GM12878 (cell line): ENCODE data around the gene CFAP61. TPM values are rescaled to one million over a fixed set of nuclear protein-coding genes. Genes with fewer than 3 reads are reported as not detected.

Source experiments
- ATAC-seq: fragments of 200-7000 bp; cut with Tn5 transposase; 3 replicates; pipeline ENCODE4 v1.9.1; 2020; ENCODE audit warnings: mild to moderate bottlenecking, moderate library complexity
- BruUV-seq: library from RNA; stranded (reverse); fragments of 400-500 nt; replicated peaks from 2 replicates; lab custom pipeline; 2021; lab: Mats Ljungman, UMichigan
- CTCF ChIA-PET: fragments of 300-600 bp; sonication (Branson Sonifier 250); formaldehyde crosslinking; extraction: SDS; loops from one replicate; lab custom pipeline; 2021; ENCODE audit warnings: inconsistent platforms; lab: Yijun Ruan, JAX
- POLR2A ChIA-PET: fragments of 350-600 bp; formaldehyde crosslinking; extraction: SDS; loops from one replicate; lab custom pipeline; 2021; ENCODE audit warnings: inconsistent platforms; lab: Charles Lee
- RAD21 ChIA-PET: fragments of 300-600 bp; sonication (Branson Sonifier 250); formaldehyde crosslinking; loops from one replicate; lab custom pipeline; 2023; ENCODE audit warnings: antibody characterized with exemption; ENCODE audit not compliant: unreplicated experiment; lab: Charles Lee
- SMC1A ChIA-PET: fragments of 300-600 bp; sonication (Branson Sonifier 250); formaldehyde crosslinking; loops from one replicate; lab custom pipeline; 2023; ENCODE audit not compliant: unreplicated experiment, uncharacterized antibody; lab: Charles Lee
- DNase-seq: peaks from one replicate; pipeline ENCODE4 v3.0.0-alpha.2; 2011; ENCODE audit warnings: low read depth, low spot score
- FAIRE-seq: peaks from 3 replicates; lab custom pipeline; 2011; peaks lifted over from hg19 to GRCh38; lab: Jason Lieb, UNC
- H2AFZ ChIP-seq: 2 replicates; pipeline ENCODE4 v1.6.0; 2011; ENCODE audit warnings: low read depth, low read length, control low read depth; ENCODE audit not compliant: control insufficient read depth
- H3K27ac ChIP-seq: 2 replicates; pipeline ENCODE4 v1.5.1; 2011; ENCODE audit warnings: control low read depth; ENCODE audit not compliant: control insufficient read depth, insufficient read depth
- H3K27me3 ChIP-seq, 2 experiments: replicated peaks in 1 of 2; 2 replicates each; pipeline versions ENCODE4 v1.6.0 to v1.6.1; 2011; ENCODE audit warnings: low read length in 1 of 2; ENCODE audit not compliant: control insufficient read depth in 2 of 2, insufficient read depth in 2 of 2
- H3K36me3 ChIP-seq, 2 experiments: 2 replicates each; pipeline ENCODE4 v1.5.1; 2011; ENCODE audit warnings: low read length in 1 of 2; ENCODE audit not compliant: control insufficient read depth in 2 of 2, insufficient read depth in 2 of 2
- H3K4me1 ChIP-seq: 2 replicates; pipeline ENCODE4 v1.6.1; 2011; ENCODE audit warnings: mild to moderate bottlenecking, low read length, moderate library complexity, mixed read lengths; ENCODE audit not compliant: control insufficient read depth, insufficient read depth
- H3K4me2 ChIP-seq: 2 replicates; pipeline ENCODE4 v1.6.0; 2011; ENCODE audit warnings: control low read depth; ENCODE audit not compliant: control insufficient read depth, insufficient read depth
- H3K4me3 ChIP-seq: fragments of 200-600 bp; sonication (generic); 2 replicates; pipeline ENCODE4 v1.5.1; 2016
- H3K79me2 ChIP-seq: 2 replicates; pipeline ENCODE4 v1.6.0; 2011; ENCODE audit warnings: low read length; ENCODE audit not compliant: control insufficient read depth, insufficient read depth
- H3K9ac ChIP-seq: 2 replicates; pipeline ENCODE4 v1.8.0; 2011; ENCODE audit warnings: low read length, control low read depth, mixed read lengths; ENCODE audit not compliant: control insufficient read depth, insufficient read depth
- H3K9me3 ChIP-seq: replicated peaks from 3 replicates; pipeline ENCODE4 v1.5.1; 2011; ENCODE audit warnings: mild to moderate bottlenecking, low read length; ENCODE audit not compliant: control insufficient read depth, insufficient read depth
- H4K20me1 ChIP-seq: 2 replicates; pipeline ENCODE4 v1.6.0; 2011; ENCODE audit not compliant: control insufficient read depth, insufficient read depth
- BMI1 ChIP-seq: fragments of 450-650 bp; IDR thresholded peaks from 2 replicates; pipeline ENCODE4 v1.6.1; 2016; ENCODE audit warnings: mild to moderate bottlenecking, moderate library complexity, borderline replicate concordance
- FOXK2 ChIP-seq: fragments of 450-650 bp; IDR thresholded peaks from 2 replicates; pipeline ENCODE4 v1.6.1; 2017; ENCODE audit warnings: mild to moderate bottlenecking, moderate library complexity
- HCFC1 ChIP-seq: fragments of 150-350 bp; IDR thresholded peaks from 2 replicates; pipeline ENCODE4 v1.6.1; 2014; ENCODE audit warnings: low read length
- JUNB ChIP-seq: IDR thresholded peaks from 2 replicates; pipeline ENCODE4 v1.6.1; 2016; ENCODE audit warnings: antibody characterized with exemption, mild to moderate bottlenecking
- NFXL1 ChIP-seq: fragments of 450-650 bp; IDR thresholded peaks from 2 replicates; pipeline ENCODE4 v1.6.1; 2017; ENCODE audit warnings: antibody characterized with exemption, mild to moderate bottlenecking, borderline replicate concordance
- NR2F1 ChIP-seq: fragments of 450-650 bp; conservative IDR thresholded peaks from 2 replicates; pipeline ENCODE4 v1.6.1; 2017; ENCODE audit warnings: mild to moderate bottlenecking
- RELA ChIP-seq: fragments of 450-650 bp; IDR thresholded peaks from 2 replicates; pipeline ENCODE4 v1.8.0; 2014; ENCODE audit warnings: borderline replicate concordance; ENCODE audit not compliant: partially characterized antibody
- SREBF2 ChIP-seq: IDR thresholded peaks from 2 replicates; pipeline ENCODE4 v1.6.1; 2012; ENCODE audit warnings: mild to moderate bottlenecking, low read length
- TAF1 ChIP-seq: IDR thresholded peaks from 2 replicates; pipeline ENCODE4 v1.6.1; 2011; ENCODE audit warnings: mild to moderate bottlenecking, low read depth, low read length, borderline replicate concordance
- TBL1XR1 ChIP-seq: IDR thresholded peaks from 2 replicates; pipeline ENCODE4 v1.6.1; 2012; ENCODE audit warnings: low read depth, low read length, improper control_type of control experiment
- WGBS: methylation state at CpG from one replicate; pipeline ENCODE4 v1.1.6; 2016; ENCODE audit warnings: low lambda C conversion rate; ENCODE audit not compliant: insufficient replicate concordance, insufficient coverage; ENCODE audit errors: missing lambda C conversion rate; 5-methylcytosine and 5-hydroxymethylcytosine counted together
- in situ Hi-C: fragments of 300-500 bp; cut with MboI; formaldehyde crosslinking; loops from 9 replicates; pipeline ENCODE4 v1.14.3; 2018; ENCODE audit warnings: mixed read lengths
- intact Hi-C: fragments of 100-400 bp; cut with micrococcal nuclease; formaldehyde crosslinking; loops from one replicate; pipeline ENCODE4 v1.14.2; 2022; ENCODE audit not compliant: unreplicated experiment
- polyA plus RNA-seq, 11 experiments: library from polyadenylated mRNA; depleted of rRNA in 4 of 11; unstranded in 6 of 11; stranded (reverse) in 5 of 11; fragments of >200 nt; fragmentation: Nextera tagmentation in 4 of 11; fragmentation: Illumina TruSeq in 1 of 11; extraction: Ambion mirVana in 4 of 11; extraction: Trizol in 1 of 11; gene quantifications; 1 replicate in 1 of 11; 2 replicates in 10 of 11; pipeline versions ENCODE4 v1.2.1 to v1.2.3, GENCODE V29; 2011 to 2016; ENCODE audit warnings: inconsistent platforms in 2 of 11, missing spikeins in 2 of 11, low read depth in 1 of 11
- total RNA-seq, 4 experiments: library from RNA; depleted of rRNA in 3 of 4; stranded (reverse); fragments of >200 nt in 3 of 4; fragmentation: Illumina TruSeq in 1 of 4; extraction: Trizol in 1 of 4; gene quantifications; 2 replicates each; pipeline versions ENCODE4 v1.2.1 to v1.2.3, GENCODE V29; 2013 to 2021
- TF ChIP-seq, protein P1 (sequence below): IDR thresholded peaks from 2 replicates; pipeline ENCODE4 v1.6.1; 2011; ENCODE audit warnings: borderline replicate concordance, low read depth, mild to moderate bottlenecking, moderate library complexity, mixed read lengths, low read length; ENCODE audit not compliant: insufficient read depth; ENCODE audit errors: extremely low read length
- TF ChIP-seq, protein P2 (sequence below): fragments of 450-650 bp; IDR thresholded peaks from 2 replicates; pipeline ENCODE4 v1.6.1; 2014; ENCODE audit warnings: mild to moderate bottlenecking

CFAP61 gene
- total and polyA plus RNA-seq, 10 of the 15 experiments (the other 5 are each of a cell fraction or from before 2014, with no cell fraction given), result 0.11 to 0.41 (median 0.24) TPM; not detected in 7

GRCh38 chr20:20210327-20210726 lies 158.0 kb downstream of the CFAP61 start:
- no peaks in the 10 kb centered on the region for H3K4me1 ChIP-seq
- H3K36me3 ChIP-seq, result no peaks in the 10 kb centered on the region
- no peak overlapping the region for H3K4me3 ChIP-seq
- H3K4me2 ChIP-seq, result no peak overlapping the region
- ATAC-seq (no peak), DNase-seq (no peak), FAIRE-seq (no peak)
- H4K20me1 ChIP-seq, result no peaks in the 10 kb centered on the region
- intact Hi-C loops, result no loop called here
- no peaks in the 10 kb centered on the region; a peak in 1 of 4 replicates for H3K27me3 ChIP-seq
- ChIA-PET SMC1A (no interaction called here), POLR2A (no interaction called here), RAD21 (no interaction called here), CTCF (no interaction called here)
- TF ChIP-seq NFXL1 (no peak), TBL1XR1 (no peak), FOXK2 (no peak), SREBF2 (no peak), NR2F1 (no peak), BMI1 (no peak), JUNB (no peak), HCFC1 (no peak), RELA (no peak), TAF1 (no peak)
- TF ChIP-seq, protein P1, sequence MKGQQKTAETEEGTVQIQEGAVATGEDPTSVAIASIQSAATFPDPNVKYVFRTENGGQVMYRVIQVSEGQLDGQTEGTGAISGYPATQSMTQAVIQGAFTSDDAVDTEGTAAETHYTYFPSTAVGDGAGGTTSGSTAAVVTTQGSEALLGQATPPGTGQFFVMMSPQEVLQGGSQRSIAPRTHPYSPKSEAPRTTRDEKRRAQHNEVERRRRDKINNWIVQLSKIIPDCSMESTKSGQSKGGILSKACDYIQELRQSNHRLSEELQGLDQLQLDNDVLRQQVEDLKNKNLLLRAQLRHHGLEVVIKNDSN, result no peak
- TF ChIP-seq, protein P2, sequence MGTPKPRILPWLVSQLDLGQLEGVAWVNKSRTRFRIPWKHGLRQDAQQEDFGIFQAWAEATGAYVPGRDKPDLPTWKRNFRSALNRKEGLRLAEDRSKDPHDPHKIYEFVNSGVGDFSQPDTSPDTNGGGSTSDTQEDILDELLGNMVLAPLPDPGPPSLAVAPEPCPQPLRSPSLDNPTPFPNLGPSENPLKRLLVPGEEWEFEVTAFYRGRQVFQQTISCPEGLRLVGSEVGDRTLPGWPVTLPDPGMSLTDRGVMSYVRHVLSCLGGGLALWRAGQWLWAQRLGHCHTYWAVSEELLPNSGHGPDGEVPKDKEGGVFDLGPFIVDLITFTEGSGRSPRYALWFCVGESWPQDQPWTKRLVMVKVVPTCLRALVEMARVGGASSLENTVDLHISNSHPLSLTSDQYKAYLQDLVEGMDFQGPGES, result no peak
- in situ Hi-C loops, result no loop called here
- 42% methylated on average over 5 of the region's 5 CpGs for WGBS
- no peak overlapping the region for H3K27ac ChIP-seq
- H2AFZ ChIP-seq, result no peak overlapping the region
- no peak overlapping the region for H3K9ac ChIP-seq
- BruUV-seq, result no TSS peak
- H3K9me3 ChIP-seq, result no peaks in the 10 kb centered on the region; the same call in 2 of the 3 replicates
- H3K79me2 ChIP-seq, result no peaks in the 10 kb centered on the region
